Activated CD4-positive, alpha-beta T cell treated with anti-CD3 and anti-CD28 coated beads, Interleukin-2, amount 50 U/mL, for 48 hours (primary cell): ENCODE results near the gene MAP4K3.
A peak's percentile ranks its signal among the peaks of the same experiment; 100 is the strongest.

Source experiments
- DNase-seq, 2 experiments: peaks; one replicate each; pipeline ENCODE4 v3.0.0-alpha.2; 2020

MAP4K3 gene

GRCh38 chr2:39436592-39437521 is at the start of gene MAP4K3:
Gene MAP4K3 (minus strand): TSS chr2:39437285. CDS start chr2:39436987, 298 bp downstream.
- peak; percentile 86 to 90 for DNase-seq

- DNase-seq = no peak
Observed at GRCh38 chr2:39486071-39486470, 49.0 kb upstream of the MAP4K3 start.

GRCh38 chr2:39484620-39485495 is 47.8 kb upstream of the MAP4K3 start:
- no peak for DNase-seq

GRCh38 chr2:39484206-39484605 is 47.1 kb upstream of the MAP4K3 start:
- no peak for DNase-seq

- DNase-seq = no peak
Observed at GRCh38 chr2:39483534-39483933, 46.4 kb upstream of the MAP4K3 start.

GRCh38 chr2:39481611-39482010 is 44.5 kb upstream of the MAP4K3 start:
- no peak for DNase-seq

- DNase-seq = no peak
Observed at GRCh38 chr2:39479696-39480095, 42.6 kb upstream of the MAP4K3 start.

- no peak for DNase-seq
Observed at GRCh38 chr2:39479053-39479670, 42.1 kb upstream of the MAP4K3 start.

GRCh38 chr2:39476524-39476923 is 39.4 kb upstream of the MAP4K3 start:
- DNase-seq = no peak

GRCh38 chr2:39475006-39475405 is 37.9 kb upstream of the MAP4K3 start:
- DNase-seq = no peak

- no peak for DNase-seq
Observed at GRCh38 chr2:39470580-39470979, 33.5 kb upstream of the MAP4K3 start.

GRCh38 chr2:39469807-39470206 is 32.7 kb upstream of the MAP4K3 start:
- peak; percentile 9 to 20 for DNase-seq

- no peak for DNase-seq
Observed at GRCh38 chr2:39468579-39469451, 31.7 kb upstream of the MAP4K3 start.

GRCh38 chr2:39466311-39466710 is 29.2 kb upstream of the MAP4K3 start:
- no peak for DNase-seq

GRCh38 chr2:39464864-39465263 is 27.8 kb upstream of the MAP4K3 start:
- DNase-seq = no peak

GRCh38 chr2:39455826-39456225 is 18.7 kb upstream of the MAP4K3 start:
- DNase-seq = no peak

- no peak for DNase-seq
Observed at GRCh38 chr2:39452396-39452795, 15.3 kb upstream of the MAP4K3 start.

GRCh38 chr2:39451954-39452353 is 14.9 kb upstream of the MAP4K3 start:
- DNase-seq = no peak

- no peak for DNase-seq
Observed at GRCh38 chr2:39448169-39448502, 11.1 kb upstream of the MAP4K3 start.

- DNase-seq = no peak
Observed at GRCh38 chr2:39447266-39448168, 10.4 kb upstream of the MAP4K3 start.

GRCh38 chr2:39445934-39446333 is 8.8 kb upstream of the MAP4K3 start:
- DNase-seq = no peak
